ENCODE data around the gene RMI1.
"Not testable (repeated sequence)": the region's sequence is repeated elsewhere in the genome, so short reads cannot be mapped to it uniquely, and the experiment has no call there.

The RMI1 gene

DNA sequence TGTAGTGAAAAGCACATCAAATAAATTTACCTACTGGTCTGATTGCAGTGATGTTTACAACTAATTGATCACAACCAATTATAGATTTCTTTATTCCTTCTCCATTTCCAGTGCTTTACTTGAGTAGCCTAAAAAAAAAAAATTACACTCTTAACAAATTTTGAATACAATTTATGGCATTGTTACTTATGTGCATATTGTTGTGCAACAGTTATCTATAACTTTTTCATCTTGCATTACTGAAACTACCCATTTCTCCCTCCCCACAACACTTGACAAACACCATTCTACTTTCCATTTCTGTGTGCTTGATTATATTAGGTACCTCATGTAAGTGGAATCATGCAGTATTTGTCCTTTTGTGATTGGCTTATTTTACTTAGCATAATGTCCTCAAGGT lies 12.3 kb downstream of the RMI1 start:
- no peak for DNase-seq
- intact Hi-C loops (cut with DNase I) = no loop called here

DNA sequence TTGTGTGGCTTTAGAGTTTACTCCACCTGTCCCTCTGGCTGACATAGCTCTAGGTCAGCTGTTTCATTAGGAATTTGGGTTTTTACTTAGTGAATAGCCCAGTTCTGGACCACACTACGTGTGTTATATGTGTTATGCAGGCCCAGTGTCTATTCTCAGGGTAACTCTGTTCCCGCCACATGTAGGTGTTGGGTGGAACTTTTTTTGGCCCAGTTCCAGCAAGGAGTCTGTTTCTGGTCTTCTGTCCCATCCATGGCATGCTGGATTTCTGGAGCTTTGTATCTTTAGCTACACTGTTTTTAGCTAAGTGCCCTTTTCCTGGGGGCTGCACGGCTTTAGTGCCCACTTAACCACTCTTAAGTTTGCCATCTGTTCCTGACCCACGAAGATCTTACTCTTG lies 15.5 kb downstream of the RMI1 start:
- intact Hi-C loops (cut with DNase I) = no loop called here
- no peak for DNase-seq

DNA sequence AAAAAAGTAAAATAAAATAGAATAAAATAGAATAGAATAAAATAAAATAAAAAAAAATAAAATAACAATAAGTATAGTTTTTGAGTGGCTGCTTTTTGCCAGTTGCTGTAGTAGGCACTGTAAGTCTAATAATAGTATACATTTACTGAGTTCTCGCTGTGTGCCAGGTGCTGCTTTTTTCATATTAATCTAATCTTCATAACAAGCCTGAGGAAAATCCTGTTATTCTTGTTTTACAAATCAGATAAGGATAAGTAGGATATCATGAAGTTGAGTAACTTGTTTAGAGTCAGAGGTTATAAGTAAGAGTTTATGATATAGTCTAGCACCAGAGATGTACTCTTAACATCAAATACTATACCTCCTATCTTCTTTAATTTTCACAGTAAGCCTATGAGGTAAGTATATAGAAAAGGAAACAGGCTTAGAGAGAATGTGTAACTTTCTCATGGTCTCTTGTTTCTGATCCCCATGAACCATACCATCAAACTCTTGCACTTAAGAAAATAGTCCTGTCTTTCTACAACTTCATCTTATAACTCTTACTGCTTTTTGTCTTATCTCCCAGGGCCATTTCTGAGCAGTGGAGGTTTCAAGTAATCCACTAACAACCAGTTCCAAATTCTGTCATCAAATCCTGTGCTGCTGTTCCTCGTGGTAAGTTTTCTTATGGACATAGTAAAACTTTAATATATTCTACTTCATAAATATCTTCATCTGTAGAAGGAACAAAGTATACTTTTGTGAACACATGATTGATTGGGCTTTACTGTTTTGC lies 18.7 kb downstream of the RMI1 start:
- intact Hi-C loops (cut with DNase I) = no loop called here

DNA sequence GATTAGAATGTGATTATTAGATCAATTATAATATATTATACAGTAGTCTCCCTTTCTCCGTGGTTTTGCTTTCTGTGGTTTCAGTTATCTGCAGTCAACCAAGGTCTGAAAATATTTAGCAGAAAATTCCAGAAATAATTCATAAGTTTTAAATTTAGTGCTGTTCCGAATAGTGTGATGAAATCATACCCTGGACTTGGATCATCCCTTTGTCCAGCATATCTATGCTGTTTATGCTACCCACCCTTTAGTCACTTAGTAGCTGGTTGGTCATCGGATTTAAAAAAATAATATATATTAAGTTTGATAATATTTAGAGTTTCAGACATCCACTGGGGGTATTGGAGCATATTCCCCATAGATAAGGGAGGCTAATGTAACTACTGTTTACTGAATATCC lies 19.6 kb downstream of the RMI1 start:
- intact Hi-C loops (cut with DNase I) = no loop called here

More for the DNA sequence above, 18.7 kb downstream of the RMI1 start:
- no peak for DNase-seq

DNA sequence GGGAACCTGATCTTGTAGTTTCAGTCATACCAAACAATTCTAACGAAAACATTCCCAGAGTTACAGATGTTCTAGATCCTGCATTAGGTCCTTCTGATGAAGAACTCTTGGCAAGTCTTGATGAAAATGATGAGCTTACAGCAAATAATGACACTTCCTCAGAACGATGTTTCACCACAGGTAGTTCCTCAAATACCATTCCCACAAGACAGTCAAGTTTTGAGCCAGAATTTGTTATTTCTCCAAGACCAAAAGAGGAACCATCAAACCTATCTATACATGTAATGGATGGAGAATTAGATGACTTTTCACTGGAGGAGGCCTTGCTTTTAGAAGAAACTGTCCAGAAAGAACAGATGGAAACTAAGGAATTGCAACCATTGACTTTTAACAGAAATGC lies 21.0 kb downstream of the RMI1 start:
- intact Hi-C loops (cut with DNase I) = no loop called here
- no peak for DNase-seq

More for the DNA sequence above, 19.6 kb downstream of the RMI1 start:
- DNase-seq = no peak

DNA sequence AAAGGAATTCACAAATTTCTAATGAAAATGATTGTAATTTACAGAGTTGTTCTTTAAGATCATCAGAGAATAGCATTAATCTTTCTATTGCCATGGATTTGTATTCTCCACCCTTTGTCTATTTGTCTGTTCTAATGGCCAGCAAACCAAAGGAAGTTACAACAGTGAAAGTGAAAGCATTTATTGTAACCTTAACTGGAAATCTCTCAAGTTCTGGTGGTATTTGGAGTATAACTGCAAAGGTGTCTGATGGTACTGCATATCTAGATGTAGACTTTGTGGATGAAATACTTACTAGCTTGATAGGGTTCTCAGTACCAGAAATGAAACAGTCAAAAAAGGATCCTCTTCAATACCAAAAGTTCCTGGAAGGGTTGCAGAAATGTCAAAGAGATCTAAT lies 21.7 kb downstream of the RMI1 start:
- DNase-seq = no peak
- intact Hi-C loops (cut with DNase I) = no loop called here

DNA sequence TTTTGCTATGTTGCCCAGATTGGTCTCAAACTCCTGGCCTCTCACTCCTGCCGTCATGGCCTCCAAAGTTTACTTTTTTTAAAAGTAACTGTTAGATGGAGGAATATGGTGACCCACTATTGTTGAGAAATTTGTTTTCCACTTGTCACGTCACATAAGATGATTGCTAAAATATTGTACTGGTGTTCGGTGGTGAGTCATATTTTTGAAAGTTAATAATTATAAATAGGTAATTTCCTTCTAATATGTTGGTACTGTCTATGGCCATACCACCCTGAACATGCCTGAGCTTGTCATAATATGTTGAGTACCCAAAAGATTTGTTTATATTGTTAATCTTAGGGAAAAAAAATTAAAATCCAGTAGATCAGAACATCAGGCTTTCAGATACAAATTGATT lies 22.6 kb downstream of the RMI1 start:
- no peak for DNase-seq
- intact Hi-C loops (cut with DNase I) = no loop called here

DNA sequence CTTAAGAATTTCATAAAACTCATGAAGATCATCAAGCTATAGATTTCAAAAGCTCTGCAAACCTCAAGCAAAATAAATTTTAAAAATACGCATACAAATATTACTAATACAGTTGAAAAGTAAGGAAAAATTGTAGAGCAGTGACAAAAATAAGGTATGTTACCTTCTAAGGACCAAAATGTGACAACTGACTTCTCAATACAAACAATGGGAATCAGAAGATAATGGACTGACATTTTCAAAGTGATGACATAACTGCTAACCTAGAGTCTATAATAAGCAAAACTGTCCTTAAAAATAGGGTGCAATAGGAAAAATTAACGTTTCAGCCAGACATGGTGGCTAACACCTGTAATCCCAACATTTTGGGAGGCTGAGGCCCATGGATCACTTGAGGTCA lies 27.1 kb downstream of the RMI1 start:
- intact Hi-C loops (cut with DNase I) = no loop called here
- no peak for DNase-seq

DNA sequence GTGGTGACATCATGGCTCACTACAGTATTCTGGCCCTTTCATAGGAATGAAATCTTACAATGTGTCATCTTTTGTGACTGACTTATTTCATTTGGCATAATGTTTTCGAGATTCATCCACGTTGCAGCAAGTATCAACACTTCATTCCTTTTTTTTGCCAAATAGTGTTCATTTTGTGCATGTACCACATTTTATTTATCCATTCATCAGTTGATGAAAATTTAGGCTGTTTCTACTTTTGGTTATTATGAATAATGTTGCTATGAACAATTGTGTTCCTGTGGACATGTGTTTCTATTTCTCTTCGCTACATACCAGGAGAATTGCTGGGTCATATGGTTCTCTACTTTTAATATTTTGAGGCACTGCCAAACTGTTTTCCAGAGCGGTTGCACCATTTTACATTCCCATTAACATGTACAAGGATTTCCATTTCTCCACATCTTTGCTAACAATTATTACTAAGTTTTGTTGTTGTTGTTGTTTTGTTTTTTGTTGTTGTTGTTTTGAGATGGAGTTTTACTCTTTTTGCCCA lies 43.5 kb downstream of the RMI1 start:
- DNase-seq = no peak
- intact Hi-C loops (cut with DNase I) = no loop called here

DNA sequence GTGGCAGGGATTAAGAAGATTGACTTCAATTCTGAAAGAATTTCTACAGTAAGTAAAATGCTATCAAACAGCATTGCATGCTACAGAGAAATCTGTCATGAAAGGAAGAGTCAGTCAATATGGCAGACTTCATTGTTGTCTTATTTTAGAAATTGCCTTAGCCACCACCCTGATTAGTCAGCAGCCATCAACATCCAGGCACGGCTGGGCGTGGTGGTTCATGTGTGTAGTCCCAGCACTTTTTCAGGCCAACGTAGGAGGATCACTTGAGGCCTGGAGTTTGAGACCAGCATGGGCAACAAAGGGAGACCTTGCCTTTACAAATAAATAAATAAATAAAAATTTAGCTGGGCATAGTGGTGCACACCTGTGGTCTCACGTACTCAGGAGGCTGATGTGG lies 46.6 kb downstream of the RMI1 start:
- intact Hi-C loops (cut with DNase I) = no loop called here
- DNase-seq = no peak

DNA sequence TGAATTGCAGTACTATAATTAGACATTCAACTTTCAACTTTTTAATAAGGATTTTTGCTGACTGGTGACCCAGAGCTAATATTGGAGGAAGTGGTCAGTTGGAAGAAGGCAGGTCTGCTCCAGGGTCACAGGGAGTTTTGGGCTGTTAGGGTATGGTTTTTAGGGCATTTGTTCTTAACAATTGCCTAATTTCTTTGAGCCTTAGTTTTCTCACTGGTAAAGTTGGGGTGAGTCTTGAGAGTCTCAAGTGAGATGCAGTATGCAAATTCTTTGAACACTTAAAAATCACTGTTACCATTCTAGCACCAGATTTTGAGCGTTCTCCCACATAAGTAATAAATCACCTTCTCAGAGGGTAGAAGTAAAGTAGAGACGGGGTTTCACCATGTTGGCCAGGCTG lies 50.9 kb downstream of the RMI1 start:
- no peak for DNase-seq
- intact Hi-C loops (cut with DNase I) = no loop called here

DNA sequence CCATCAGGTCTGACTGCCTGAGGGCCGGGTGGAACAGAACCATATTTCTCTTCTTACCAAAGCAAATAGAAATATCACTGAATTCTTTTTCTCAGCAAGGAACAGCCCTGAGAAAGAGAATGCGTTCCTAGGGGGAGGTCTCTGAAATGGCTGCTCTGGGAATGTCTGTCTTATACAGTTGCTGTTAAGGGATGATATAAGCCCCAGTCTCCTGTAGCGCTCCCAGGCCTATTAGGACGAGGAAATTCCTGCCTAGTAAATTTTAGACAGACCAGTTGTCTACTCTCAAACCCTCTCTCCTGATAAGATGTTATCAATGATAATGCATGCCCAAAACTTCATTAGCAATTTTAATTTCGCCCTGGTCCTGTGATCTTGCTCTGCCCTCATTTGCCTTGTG lies 61.3 kb downstream of the RMI1 start:
- DNase-seq; intact Hi-C loops (cut with DNase I): not testable (repeated sequence)

DNA sequence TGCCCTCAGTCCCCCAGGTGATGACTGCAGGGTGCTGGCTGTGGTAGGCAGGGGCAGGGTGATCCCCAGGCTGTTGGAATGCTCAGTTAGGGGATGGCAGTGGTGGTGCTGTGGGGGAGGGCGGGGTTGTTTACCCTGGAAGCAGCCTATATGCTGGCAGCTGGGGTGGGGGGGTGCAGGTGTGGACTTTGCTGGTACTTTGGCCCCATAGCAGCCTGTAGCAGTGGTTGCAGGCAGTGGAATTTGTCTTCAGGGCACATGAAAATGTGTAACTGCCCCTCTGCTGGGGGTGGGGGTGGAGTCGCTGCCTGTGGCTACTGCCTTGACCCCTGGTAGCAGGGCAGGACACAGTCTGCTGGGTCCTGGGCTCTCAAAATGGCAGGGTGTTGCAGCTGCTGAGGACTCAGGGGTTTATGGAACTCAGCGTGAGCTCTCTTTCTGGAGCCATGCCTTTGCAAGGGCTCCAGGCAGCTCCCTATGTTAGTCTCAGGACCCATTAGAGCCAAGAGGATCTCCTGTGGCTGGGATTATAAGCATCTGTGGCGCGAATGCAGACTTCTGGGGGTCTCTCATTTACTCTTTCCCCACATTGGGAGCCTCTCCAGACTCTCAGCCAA lies 65.0 kb downstream of the RMI1 start:
- DNase-seq = no peak
- intact Hi-C loops (cut with DNase I) = no loop called here

Data from head of caudate nucleus (tissue), 42 donors.